ENCODE results near the gene PTPRR. TPM values are rescaled to one million over a fixed set of nuclear protein-coding genes. Genes with fewer than 3 reads are reported as not detected.

The PTPRR gene
- not detected in 2 replicates for total RNA-seq

DNA sequence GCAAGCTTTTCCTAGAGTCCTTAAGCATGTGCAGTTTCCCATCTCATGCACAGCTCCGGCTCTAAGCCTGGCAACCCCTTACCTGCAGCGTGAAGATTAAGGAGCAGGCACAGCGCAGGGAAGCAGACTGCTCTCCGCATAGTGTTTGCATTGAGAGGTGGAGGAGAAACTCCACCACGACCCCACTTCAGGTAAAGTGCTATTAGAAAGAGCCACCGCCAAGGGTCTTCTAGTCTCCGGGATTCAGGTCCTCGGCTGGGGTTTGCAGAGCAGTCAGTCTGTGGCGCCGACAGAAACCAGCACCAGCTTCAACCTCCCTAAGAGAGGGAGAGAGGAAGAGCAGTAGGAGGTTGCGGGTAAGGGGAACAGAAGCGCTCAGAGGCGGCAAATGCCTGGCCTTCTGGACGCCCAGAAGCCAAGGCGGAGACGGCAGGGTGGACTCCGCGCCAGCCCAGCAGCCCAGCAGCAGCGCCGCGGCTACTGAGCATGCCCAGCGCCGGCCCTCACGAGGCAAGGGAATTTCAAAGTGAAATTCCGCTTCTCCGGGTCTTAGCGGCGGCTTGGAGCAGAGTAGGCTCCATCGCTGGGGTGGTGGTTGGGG, at the start of gene PTPRR:
PTPRR (minus strand) TSS at position 488 of the 601 bp plus-strand sequence; CDS start at position 140, 348 bp downstream.

GRCh38 chr12:70637303-70638085, 283.0 kb downstream of the PTPRR start, which contains the start of gene PTPRB:
TSS of gene PTPRB (minus strand) at chr12:70637429. CDS start at chr12:70637395, 34 bp downstream.

Other genes starting within 250 kb of the PTPRR start
- gene TSPAN8, start 237.3 kb upstream of the PTPRR start, total RNA-seq: 0.59 and 1.00 TPM in 2 replicates

All from cardiac ventricle fibroblast (primary cell).